IMR-90 (cell line): ENCODE measurements around the gene EYS. TPM values are rescaled to one million over a fixed set of nuclear protein-coding genes. Genes with fewer than 3 reads are reported as not detected.

Experiments used
- ATAC-seq: fragments of 200-7000 bp; cut with Tn5 transposase; 2 replicates; pipeline ENCODE4 v1.9.1; 2020; ENCODE audit warnings: low read depth, mild to moderate bottlenecking, moderate library complexity
- BruUV-seq: library from RNA; stranded (reverse); fragments of 400-500 nt; replicated peaks from 2 replicates; lab custom pipeline; 2021; lab: Mats Ljungman, UMichigan
- CTCF ChIA-PET: fragments of 300-600 bp; formaldehyde crosslinking; extraction: SDS; loops from one replicate; lab custom pipeline; 2021; ENCODE audit warnings: antibody characterized with exemption; lab: Yijun Ruan, JAX
- POLR2A ChIA-PET: fragments of 300-600 bp; sonication (Branson Sonifier 250); formaldehyde crosslinking; loops from one replicate; lab custom pipeline; 2022; ENCODE audit warnings: antibody characterized with exemption; ENCODE audit not compliant: unreplicated experiment; lab: Charles Lee
- DNase-seq: peaks from one replicate; pipeline ENCODE4 v3.0.0; 2013
- H2AFZ ChIP-seq: replicated peaks from 2 replicates; pipeline ENCODE3; 2013; ENCODE audit warnings: low read length, mild to moderate bottlenecking; ENCODE audit not compliant: poor library complexity
- H2AK5ac ChIP-seq: 2 replicates; pipeline ENCODE4 v1.6.1; 2013; ENCODE audit warnings: low read depth, low read length, inconsistent platforms
- H2AK9ac ChIP-seq: replicated peaks from 2 replicates; pipeline ENCODE3; 2013; ENCODE audit warnings: mild to moderate bottlenecking, low read depth, low read length, moderate library complexity; ENCODE audit not compliant: poor library complexity
- H2BK120ac ChIP-seq: 2 replicates; pipeline ENCODE4 v1.6.1; 2013; ENCODE audit warnings: low read depth, low read length, inconsistent platforms
- H2BK15ac ChIP-seq: 3 replicates; pipeline ENCODE4 v1.6.1; 2013; ENCODE audit warnings: low read depth, low read length, inconsistent platforms
- H2BK20ac ChIP-seq: 2 replicates; pipeline ENCODE4 v1.6.1; 2013; ENCODE audit warnings: low read depth, mild to moderate bottlenecking, inconsistent platforms, low read length, moderate library complexity
- H2BK5ac ChIP-seq: 2 replicates; pipeline ENCODE4 v1.6.1; 2013; ENCODE audit warnings: mild to moderate bottlenecking, low read depth, low read length, inconsistent platforms; ENCODE audit not compliant: poor library complexity, severe bottlenecking
- H3K14ac ChIP-seq: replicated peaks from 2 replicates; pipeline ENCODE4 v1.6.1; 2013; ENCODE audit warnings: low read depth, low read length, inconsistent platforms
- H3K18ac ChIP-seq: 2 replicates; pipeline ENCODE4 v1.6.1; 2013; ENCODE audit warnings: low read depth, low read length, control low read depth
- H3K23ac ChIP-seq: 2 replicates; pipeline ENCODE4 v1.6.1; 2013; ENCODE audit warnings: low read depth, low read length, inconsistent platforms
- H3K27ac ChIP-seq: 2 replicates; pipeline ENCODE4 v1.5.1; 2013; ENCODE audit warnings: mild to moderate bottlenecking, control low read depth, low read length; ENCODE audit not compliant: insufficient read depth
- H3K27me3 ChIP-seq: 2 replicates; pipeline ENCODE4 v1.6.1; 2013; ENCODE audit warnings: low read length; ENCODE audit not compliant: control insufficient read depth, insufficient read depth
- H3K36me3 ChIP-seq: 2 replicates; pipeline ENCODE4 v1.6.1; 2013; ENCODE audit warnings: low read length, mixed read lengths; ENCODE audit not compliant: control insufficient read depth, insufficient read depth
- H3K4ac ChIP-seq: 2 replicates; pipeline ENCODE4 v1.6.1; 2013; ENCODE audit warnings: low read depth, low read length, inconsistent platforms
- H3K4me1 ChIP-seq: 2 replicates; pipeline ENCODE4 v1.6.1; 2013; ENCODE audit warnings: low read length, mixed read lengths; ENCODE audit not compliant: control insufficient read depth, insufficient read depth
- H3K4me2 ChIP-seq: 2 replicates; pipeline ENCODE4 v1.6.1; 2013; ENCODE audit warnings: low read depth, mild to moderate bottlenecking, control low read depth, low read length, moderate library complexity
- H3K4me3 ChIP-seq: 2 replicates; pipeline ENCODE4 v1.5.1; 2013; ENCODE audit warnings: low read depth, mild to moderate bottlenecking, control low read depth, low read length, moderate library complexity; ENCODE audit not compliant: insufficient read depth
- H3K56ac ChIP-seq: 2 replicates; pipeline ENCODE4 v1.6.1; 2013; ENCODE audit warnings: low read length, inconsistent platforms; ENCODE audit not compliant: insufficient read depth; ENCODE audit errors: extremely low read depth
- H3K79me1 ChIP-seq, 2 experiments: 2 replicates each; pipeline ENCODE4 v1.6.1; 2013; ENCODE audit warnings: low read length in 2 of 2, inconsistent platforms in 1 of 2, low read depth in 1 of 2
- H3K9ac ChIP-seq: 2 replicates; pipeline ENCODE4 v1.6.1; 2013; ENCODE audit warnings: low read depth, low read length, control low read depth
- H3K9me1 ChIP-seq: 2 replicates; pipeline ENCODE4 v1.6.1; 2013; ENCODE audit warnings: low read length, inconsistent platforms; ENCODE audit not compliant: insufficient read depth
- H3K9me3 ChIP-seq: 2 replicates; pipeline ENCODE4 v1.6.1; 2013; ENCODE audit warnings: low read length; ENCODE audit not compliant: control insufficient read depth, insufficient read depth
- H4K20me1 ChIP-seq: 2 replicates; pipeline ENCODE4 v1.6.1; 2013; ENCODE audit warnings: low read length, inconsistent platforms; ENCODE audit not compliant: insufficient read depth
- H4K5ac ChIP-seq: 2 replicates; pipeline ENCODE4 v1.6.1; 2013; ENCODE audit warnings: mild to moderate bottlenecking, low read depth, low read length, control low read depth
- H4K8ac ChIP-seq, 2 experiments: 2 replicates each; pipeline ENCODE4 v1.6.1; 2013; ENCODE audit warnings: low read depth in 2 of 2, low read length in 2 of 2, control low read depth in 1 of 2, inconsistent platforms in 1 of 2
- H4K91ac ChIP-seq: 2 replicates; pipeline ENCODE4 v1.6.1; 2013; ENCODE audit warnings: low read depth, low read length, inconsistent platforms; ENCODE audit not compliant: insufficient read depth
- CHD1 ChIP-seq: IDR thresholded peaks from 2 replicates; pipeline ENCODE4 v1.6.1; 2012; ENCODE audit warnings: low read depth, low read length, improper control_type of control experiment
- FOS ChIP-seq: fragments of 150-350 bp; IDR thresholded peaks from 2 replicates; pipeline ENCODE4 v1.6.1; 2016; ENCODE audit warnings: low read depth, low read length
- MAFK ChIP-seq: IDR thresholded peaks from 2 replicates; pipeline ENCODE4 v1.6.1; 2012; ENCODE audit warnings: low read depth, low read length, improper control_type of control experiment
- MAZ ChIP-seq: IDR thresholded peaks from 2 replicates; pipeline ENCODE4 v1.6.1; 2012; ENCODE audit warnings: low read depth, mild to moderate bottlenecking, low read length, improper control_type of control experiment, moderate library complexity, borderline replicate concordance
- NFE2L2 ChIP-seq: fragments of 150-350 bp; IDR thresholded peaks from 2 replicates; pipeline ENCODE4 v1.6.1; 2016; ENCODE audit warnings: low read depth, mild to moderate bottlenecking, low read length
- RCOR1 ChIP-seq: IDR thresholded peaks from 2 replicates; pipeline ENCODE4 v1.6.1; 2012; ENCODE audit warnings: mild to moderate bottlenecking, low read length, improper control_type of control experiment; ENCODE audit not compliant: insufficient replicate concordance
- USF2 ChIP-seq: fragments of 150-350 bp; IDR thresholded peaks from 2 replicates; pipeline ENCODE4 v1.6.1; 2017; ENCODE audit warnings: mild to moderate bottlenecking, antibody characterized with exemption, low read length, low read depth
- WGBS, 2 experiments: methylation state at CpG; one replicate each; pipeline versions ENCODE4 v1.1.5 to v1.1.7; 2013; ENCODE audit warnings: missing lambda C conversion rate in 2 of 2; ENCODE audit not compliant: insufficient read length in 1 of 2; ENCODE audit errors: extremely low coverage in 2 of 2; 5-methylcytosine and 5-hydroxymethylcytosine counted together
- dilution Hi-C: fragments of 300-500 bp; cut with HindIII; formaldehyde crosslinking; loops from one replicate; pipeline ENCODE4 v1.14.3; 2018; ENCODE audit warnings: low sequenced_read_pairs; ENCODE audit not compliant: unreplicated experiment
- in situ Hi-C: fragments of 300-500 bp; cut with MboI; formaldehyde crosslinking; loops from 3 replicates; pipeline ENCODE4 v1.14.3; 2019; ENCODE audit warnings: low sequenced_read_pairs, inconsistent platforms, mixed read lengths
- intact Hi-C: fragments of 100-400 bp; cut with micrococcal nuclease; formaldehyde crosslinking; loops from 2 replicates; pipeline ENCODE4 v1.10.0; 2022
- polyA plus RNA-seq, 3 experiments: library from polyadenylated mRNA; depleted of rRNA; stranded (reverse); fragments of >200 nt; gene quantifications; 2 replicates each; pipeline ENCODE4 v1.2.3, GENCODE V29; 2012; ENCODE audit warnings: low replicate concordance in 1 of 3
- total RNA-seq: library from RNA; depleted of rRNA; stranded (reverse); fragments of >200 nt; gene quantifications from 2 replicates; pipeline ENCODE4 v1.2.3, GENCODE V29; 2012

The EYS gene
- total and polyA plus RNA-seq, 2 of the 4 experiments (the other 2 are of a cell fraction) = under 0.01 TPM; not detected in 1

- intact Hi-C loops = no loop called here
- no peaks in the 10 kb centered on the region for H3K9me1 ChIP-seq
- no peak for DNase-seq
- no peak overlapping the region for H3K56ac ChIP-seq
- no peak overlapping the region for H3K4me3 ChIP-seq
- H2AK5ac ChIP-seq = no peak overlapping the region
- H3K27me3 ChIP-seq = no peaks in the 10 kb centered on the region
- no peak overlapping the region for H3K4me2 ChIP-seq
- dilution Hi-C loops = no loop called here
- TF ChIP-seq NFE2L2 = no peak
- TF ChIP-seq RCOR1 = no peak
- no peak for TF ChIP-seq USF2
- TF ChIP-seq FOS = no peak
- TF ChIP-seq MAZ = no peak
- TF ChIP-seq CHD1 = no peak
- TF ChIP-seq MAFK = no peak
- H3K18ac ChIP-seq = no peak overlapping the region
- no peak overlapping the region for H3K9ac ChIP-seq
- H4K20me1 ChIP-seq = no peaks in the 10 kb centered on the region
- H3K23ac ChIP-seq = no peak overlapping the region
- no peak for ATAC-seq
- H3K9me3 ChIP-seq = no peaks in the 10 kb centered on the region
- no peak overlapping the region for H4K91ac ChIP-seq
- H3K79me1 ChIP-seq = no peaks in the 10 kb centered on the region
- ChIA-PET CTCF (no interaction called here), POLR2A (no interaction called here)
- no TSS peak for BruUV-seq
- WGBS, 2 experiments = no CpG with 5 or more reads among the region's 1 CpG
- H2BK120ac ChIP-seq = no peak overlapping the region
- H2AK9ac ChIP-seq = no peak overlapping the region
- no peaks in the 10 kb centered on the region for H3K36me3 ChIP-seq
- no peak overlapping the region for H2BK15ac ChIP-seq
- no peak overlapping the region for H3K14ac ChIP-seq
- H3K27ac ChIP-seq = no peak overlapping the region
- H2AFZ ChIP-seq = no peak overlapping the region
- H2BK5ac ChIP-seq = no peak overlapping the region
- H4K8ac ChIP-seq = no peak overlapping the region
- H2BK20ac ChIP-seq = no peak overlapping the region
- no peak overlapping the region for H3K4ac ChIP-seq
- no peak overlapping the region for H4K5ac ChIP-seq
- H3K4me1 ChIP-seq = no peaks in the 10 kb centered on the region
- in situ Hi-C loops = no loop called here
Measured at GRCh38 chr6:65436281-65436680, 270.7 kb downstream of the EYS start.
